NT2/D1 (cell line): ENCODE data around the gene RAD50.
"Not testable (repeated sequence)": the region's sequence is repeated elsewhere in the genome, so short reads cannot be mapped to it uniquely, and the experiment has no call there.

ENCODE experiments used
- DNase-seq: peaks from one replicate; pipeline ENCODE4 v3.0.0-alpha.2; 2011; ENCODE audit warnings: low read depth, low spot score
- H3K27me3 ChIP-seq: 2 replicates; pipeline ENCODE4 v1.6.0; 2011; ENCODE audit warnings: mild to moderate bottlenecking; ENCODE audit not compliant: insufficient read length, insufficient read depth
- H3K36me3 ChIP-seq: 2 replicates; pipeline ENCODE4 v1.6.1; 2011; ENCODE audit warnings: mild to moderate bottlenecking, low read length, mixed read lengths; ENCODE audit not compliant: insufficient read depth, insufficient read length
- H3K4me1 ChIP-seq: 2 replicates; pipeline ENCODE4 v1.5.1; 2011; ENCODE audit not compliant: insufficient read depth, insufficient read length
- H3K4me3 ChIP-seq: 2 replicates; pipeline ENCODE4 v1.5.1; 2011; ENCODE audit warnings: low read depth; ENCODE audit not compliant: insufficient read length
- H3K9ac ChIP-seq: 2 replicates; pipeline ENCODE4 v1.6.0; 2011; ENCODE audit warnings: low read depth; ENCODE audit not compliant: insufficient read length
- H3K9me3 ChIP-seq: 2 replicates; pipeline ENCODE4 v1.5.1; 2011; ENCODE audit warnings: mild to moderate bottlenecking, low read length; ENCODE audit not compliant: insufficient read depth
- SUZ12 ChIP-seq: IDR thresholded peaks from 2 replicates; pipeline ENCODE4 v1.6.1; 2011; ENCODE audit not compliant: insufficient read length, insufficient read depth; ENCODE audit errors: extremely low read depth
- YY1 ChIP-seq: IDR thresholded peaks from 2 replicates; pipeline ENCODE4 v1.6.1; 2011; ENCODE audit not compliant: insufficient read length, insufficient read depth
- ZNF274 ChIP-seq: IDR thresholded peaks from 2 replicates; pipeline ENCODE4 v1.6.1; 2011; ENCODE audit warnings: mild to moderate bottlenecking, low read depth, low read length

RAD50 gene

GRCh38 chr5:132611965-132612364 is 55.2 kb downstream of the RAD50 start:
- TF ChIP-seq ZNF274: no peak
- no peak for TF ChIP-seq SUZ12
- TF ChIP-seq YY1: no peak
- Histone ChIP-seq H3K9ac (no peak overlapping the region), H3K36me3 (peaks cover 37% of the 10 kb centered on the region), H3K4me3 (no peak overlapping the region), H3K4me1 (no peaks in the 10 kb centered on the region), H3K27me3 (no peaks in the 10 kb centered on the region), H3K9me3 (no peaks in the 10 kb centered on the region)
- no peak for DNase-seq

GRCh38 chr5:132612846-132613245 is 56.1 kb downstream of the RAD50 start:
- no peak for TF ChIP-seq ZNF274
- no peak for TF ChIP-seq YY1
- no peak for TF ChIP-seq SUZ12
- H3K36me3 ChIP-seq: peaks cover 37% of the 10 kb centered on the region

GRCh38 chr5:132621699-132622098 is 64.9 kb downstream of the RAD50 start:
- Histone ChIP-seq H3K9me3 (no peaks in the 10 kb centered on the region), H3K4me3 (no peak overlapping the region), H3K27me3 (no peaks in the 10 kb centered on the region), H3K4me1 (no peaks in the 10 kb centered on the region), H3K9ac (no peak overlapping the region), H3K36me3 (peaks cover 10% of the 10 kb centered on the region)
- no peak for TF ChIP-seq YY1
- no peak for TF ChIP-seq SUZ12
- no peak for TF ChIP-seq ZNF274
- DNase-seq: no peak

More at GRCh38 chr5:132612846-132613245, 56.1 kb downstream of the RAD50 start:
- no peak overlapping the region for H3K9ac ChIP-seq
- DNase-seq: no peak
- H3K4me3 ChIP-seq: no peak overlapping the region
- H3K4me1 ChIP-seq: no peaks in the 10 kb centered on the region
- H3K9me3 ChIP-seq: no peaks in the 10 kb centered on the region
- no peaks in the 10 kb centered on the region for H3K27me3 ChIP-seq

GRCh38 chr5:132622608-132623007 is 65.8 kb downstream of the RAD50 start:
- Histone ChIP-seq H3K4me1 (no peaks in the 10 kb centered on the region), H3K9ac (no peak overlapping the region), H3K4me3 (no peak overlapping the region), H3K36me3 (peaks cover 10% of the 10 kb centered on the region), H3K27me3 (no peaks in the 10 kb centered on the region), H3K9me3 (no peaks in the 10 kb centered on the region)
- no peak for DNase-seq
- TF ChIP-seq YY1 (no peak), SUZ12 (no peak), ZNF274 (no peak)

GRCh38 chr5:132627470-132627869 is 70.7 kb downstream of the RAD50 start:
- no peak for TF ChIP-seq SUZ12
- TF ChIP-seq ZNF274: no peak
- TF ChIP-seq YY1: no peak
- no peak overlapping the region for H3K4me3 ChIP-seq
- no peaks in the 10 kb centered on the region for H3K9me3 ChIP-seq
- H3K4me1 ChIP-seq: no peaks in the 10 kb centered on the region
- no peaks in the 10 kb centered on the region for H3K27me3 ChIP-seq
- peaks cover 4% of the 10 kb centered on the region for H3K36me3 ChIP-seq
- DNase-seq: no peak
- no peak overlapping the region for H3K9ac ChIP-seq

GRCh38 chr5:132628814-132629213 is 72.0 kb downstream of the RAD50 start:
- no peaks in the 10 kb centered on the region for H3K27me3 ChIP-seq
- H3K9me3 ChIP-seq: no peaks in the 10 kb centered on the region
- no peak for DNase-seq
- H3K36me3 ChIP-seq: no peaks in the 10 kb centered on the region
- no peaks in the 10 kb centered on the region for H3K4me1 ChIP-seq
- no peak for TF ChIP-seq ZNF274
- no peak for TF ChIP-seq YY1
- no peak for TF ChIP-seq SUZ12
- H3K9ac ChIP-seq: no peak overlapping the region
- H3K4me3 ChIP-seq: no peak overlapping the region

GRCh38 chr5:132629230-132629944 is 72.6 kb downstream of the RAD50 start:
- H3K9ac ChIP-seq: no peak overlapping the region
- no peak overlapping the region for H3K4me3 ChIP-seq
- no peaks in the 10 kb centered on the region for H3K27me3 ChIP-seq
- no peak for TF ChIP-seq ZNF274
- no peak for TF ChIP-seq YY1
- TF ChIP-seq SUZ12: no peak
- no peaks in the 10 kb centered on the region for H3K36me3 ChIP-seq
- H3K9me3 ChIP-seq: no peaks in the 10 kb centered on the region
- DNase-seq: no peak
- no peaks in the 10 kb centered on the region for H3K4me1 ChIP-seq

- H3K4me3 ChIP-seq, H3K27me3 ChIP-seq, H3K4me1 ChIP-seq, H3K9me3 ChIP-seq, DNase-seq, H3K9ac ChIP-seq: not testable (repeated sequence)
- H3K36me3 ChIP-seq: peaks cover 13% of the 10 kb centered on the region
Observed at GRCh38 chr5:132633587-132633986, 76.8 kb downstream of the RAD50 start.
